Activated T-cell treated with anti-CD3 and anti-CD28 coated beads for 48 hours (primary cell): ENCODE data around the gene SVOP.

Experiments
- DNase-seq: peaks from one replicate; pipeline ENCODE4 v3.0.0-alpha.2; 2020; ENCODE audit warnings: low read depth

SVOP gene

GRCh38 chr12:108930756-108931155 lies 90.1 kb downstream of the SVOP start:
- DNase-seq = no peak

DNA sequence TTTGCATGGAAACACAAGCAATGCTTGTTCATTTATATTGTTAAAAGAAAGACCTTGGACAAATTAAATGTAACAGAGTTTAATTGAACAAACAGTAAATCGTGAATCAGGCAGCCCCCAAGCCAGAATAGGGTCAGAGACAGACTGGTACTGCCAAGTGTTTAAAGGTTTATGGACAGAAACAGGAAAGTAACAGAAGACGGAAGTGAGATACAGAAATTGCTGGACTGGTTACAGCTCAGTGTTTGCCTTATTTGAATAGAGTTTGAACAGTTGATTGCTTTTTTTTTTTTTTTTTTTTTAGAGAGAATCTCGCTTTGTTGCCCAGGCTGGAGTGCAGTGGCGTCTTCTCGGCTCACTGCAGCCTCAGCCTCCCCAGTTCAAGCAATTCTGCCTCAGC lies 90.7 kb downstream of the SVOP start:
- DNase-seq = no peak

DNA sequence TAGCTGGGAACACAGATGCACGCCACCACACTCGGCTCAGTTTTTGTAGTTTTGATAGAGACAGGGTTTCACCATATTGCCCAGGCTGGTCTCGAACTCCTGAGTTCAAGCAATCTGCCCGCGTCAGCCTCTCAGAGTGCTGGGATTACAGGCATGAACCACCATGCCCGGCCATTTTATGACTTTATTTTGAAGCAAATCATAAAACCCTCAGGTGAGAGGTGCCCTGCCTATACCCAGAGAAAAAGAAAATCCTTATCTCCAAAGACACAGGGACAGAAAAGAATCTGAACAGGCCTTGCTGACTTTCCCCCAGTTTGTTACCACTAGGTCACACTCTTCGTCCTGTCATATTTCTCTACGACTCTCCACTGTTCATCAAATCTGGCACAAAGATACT lies 92.2 kb downstream of the SVOP start:
- DNase-seq = no peak

DNA sequence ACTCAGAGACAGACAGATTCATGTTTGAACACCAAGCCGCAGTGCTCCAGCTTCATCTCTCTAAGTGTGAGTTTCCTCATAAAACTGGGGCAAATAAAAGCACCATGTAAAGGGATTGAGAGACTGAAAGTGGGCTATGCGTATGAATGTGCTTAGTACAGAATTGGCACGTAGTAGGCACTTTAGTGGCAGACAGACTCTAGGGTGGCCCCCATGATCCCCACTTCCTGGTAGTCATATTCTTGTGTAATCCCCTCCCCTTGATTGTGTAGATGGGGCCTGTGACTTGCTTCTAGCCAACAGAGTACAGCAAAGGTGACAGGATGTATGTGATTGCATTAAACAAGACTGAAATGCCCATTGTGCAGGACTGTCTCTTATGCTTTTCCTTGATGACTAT lies 98.0 kb downstream of the SVOP start:
- no peak for DNase-seq

- DNase-seq = no peak
Measured at GRCh38 chr12:108921946-108922345, 98.9 kb downstream of the SVOP start.

DNA sequence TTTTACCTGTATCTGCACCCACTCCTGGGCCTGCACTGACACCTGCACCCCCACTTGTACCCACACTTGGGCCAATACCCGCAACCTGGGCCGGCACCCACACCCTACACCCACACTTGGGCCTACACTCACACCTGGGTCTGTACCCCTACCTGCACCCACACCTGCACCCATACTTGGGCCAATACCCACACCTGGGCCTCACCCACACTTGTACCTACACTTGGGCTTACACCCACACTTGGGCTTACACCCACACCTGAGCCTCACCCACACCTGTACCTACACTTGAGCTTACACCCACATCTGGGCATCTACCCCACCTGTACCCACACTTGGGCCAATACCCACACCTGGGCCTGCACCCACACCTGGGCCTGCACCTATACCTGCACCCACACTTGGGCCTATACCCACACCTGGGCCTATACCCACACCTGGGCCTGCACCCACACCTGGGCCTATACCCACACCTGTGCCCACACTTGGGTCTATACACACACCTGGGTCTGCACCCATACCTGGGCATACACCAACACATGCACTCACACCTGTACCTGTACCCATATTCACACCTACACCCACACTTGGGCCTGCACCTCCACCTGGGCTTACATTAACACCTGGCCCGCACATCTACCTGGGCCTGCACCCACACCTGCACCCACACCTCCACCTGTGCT lies 101.8 kb downstream of the SVOP start:
- no peak for DNase-seq

DNA sequence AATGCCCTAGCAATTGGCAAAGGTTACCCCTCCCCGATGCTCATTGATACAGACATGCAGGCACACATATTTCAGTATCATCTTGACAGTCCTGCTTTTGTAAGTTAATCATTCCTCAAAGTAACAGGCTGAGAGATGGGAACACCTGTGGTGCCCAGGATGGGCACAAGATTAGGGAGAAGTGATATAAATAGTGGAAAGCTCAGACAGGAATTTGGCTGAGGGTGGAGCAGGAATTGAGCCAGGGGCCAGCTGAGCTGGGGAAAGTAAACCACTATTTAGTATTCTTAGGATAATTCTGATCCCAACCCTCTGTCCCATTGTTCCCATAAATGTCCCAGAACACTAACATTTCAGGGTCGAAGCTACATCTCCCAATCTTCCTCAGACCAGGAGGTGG lies 102.7 kb downstream of the SVOP start:
- DNase-seq = no peak

DNA sequence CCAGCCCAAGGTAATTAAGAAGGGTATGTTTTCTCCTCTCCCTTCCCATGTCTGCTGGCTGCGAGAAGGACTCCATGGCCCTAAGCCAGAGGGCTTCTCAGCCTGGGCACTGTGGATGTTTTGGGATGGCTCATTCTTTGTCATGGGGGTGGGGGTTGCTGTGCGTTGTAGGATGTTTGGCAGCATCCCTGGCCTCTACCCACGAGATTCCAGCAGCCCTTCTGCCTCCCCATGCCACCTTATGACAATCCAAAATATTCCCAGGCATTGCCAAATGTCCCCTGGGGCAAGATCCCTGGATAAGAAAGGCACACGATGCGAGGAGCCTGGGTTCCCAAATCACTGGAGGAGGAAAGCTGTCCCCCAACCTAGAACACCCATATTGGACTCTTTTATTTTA lies 104.5 kb downstream of the SVOP start:
- no peak for DNase-seq

- no peak for DNase-seq
Measured at GRCh38 chr12:108915632-108916133, 105.2 kb downstream of the SVOP start.

DNA sequence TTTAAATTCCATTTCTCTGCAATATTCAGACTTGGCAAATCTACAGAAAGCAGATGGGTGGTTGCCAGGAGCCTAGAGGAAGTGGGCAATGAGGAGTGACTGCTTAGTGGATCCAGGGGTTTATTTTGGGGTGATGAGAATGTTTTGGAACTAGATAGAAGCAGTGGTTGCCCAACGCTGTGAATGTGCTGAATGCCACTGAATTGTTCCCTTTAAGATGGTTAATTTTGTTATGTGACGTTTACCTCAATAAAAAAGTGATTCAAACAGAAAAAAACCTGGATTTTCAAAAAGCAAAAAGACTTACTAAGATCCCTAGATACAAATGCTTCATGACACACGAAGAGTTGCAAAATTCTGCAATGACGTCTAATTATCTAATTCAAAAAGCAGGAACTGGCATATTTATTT lies 106.7 kb downstream of the SVOP start:
- no peak for DNase-seq

DNA sequence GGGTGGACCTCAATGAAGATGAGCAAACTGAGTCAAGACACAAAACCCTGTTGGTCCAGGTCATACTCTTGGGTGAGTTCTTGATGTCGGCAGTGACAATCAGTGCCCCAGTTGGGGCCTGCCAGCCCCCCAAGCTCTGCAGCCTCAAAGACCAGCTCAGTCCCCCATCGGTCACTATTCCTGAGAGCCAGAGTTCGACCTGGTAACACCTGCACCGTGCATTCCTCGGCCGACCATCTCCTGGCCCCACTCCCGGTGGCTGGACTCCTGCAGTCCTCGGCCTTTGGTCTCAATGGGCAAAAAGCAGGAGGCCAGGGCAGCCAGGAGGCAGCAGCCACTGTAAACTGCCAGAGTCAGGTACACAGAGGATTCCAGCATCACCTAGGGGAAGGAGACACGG lies 108.5 kb downstream of the SVOP start:
- DNase-seq = no peak

GRCh38 chr12:108911915-108912314 lies 109.0 kb downstream of the SVOP start:
- DNase-seq = no peak

GRCh38 chr12:108910336-108910735 lies 110.5 kb downstream of the SVOP start:
- no peak for DNase-seq

DNA sequence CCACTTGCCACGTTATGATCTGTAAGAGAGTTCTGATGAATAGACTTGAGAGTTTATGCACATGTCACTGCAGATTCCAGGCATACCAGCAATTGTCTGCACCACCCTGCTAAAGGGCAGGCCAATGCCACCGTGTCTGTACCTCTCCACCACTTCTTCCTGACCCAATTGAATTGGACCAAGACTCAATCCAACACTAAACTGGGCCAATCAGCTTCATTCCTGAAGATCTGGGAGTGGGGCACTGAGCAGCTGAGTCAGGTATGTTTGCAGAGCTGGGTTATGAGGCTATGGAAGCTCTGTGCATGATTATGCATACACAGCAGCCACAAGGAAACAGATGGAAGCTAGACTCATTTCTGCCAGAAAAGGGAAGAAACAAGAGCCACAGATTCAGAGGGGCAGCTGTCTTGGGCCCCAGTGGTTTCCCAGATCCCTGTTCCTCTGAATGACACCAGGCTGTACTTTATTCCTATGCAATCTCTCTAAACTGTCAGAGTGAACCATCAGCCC lies 113.0 kb downstream of the SVOP start:
- DNase-seq = no peak

GRCh38 chr12:108906971-108907370 lies 113.9 kb downstream of the SVOP start:
- DNase-seq = no peak

GRCh38 chr12:108905725-108906124 lies 115.1 kb downstream of the SVOP start:
- DNase-seq = no peak

DNA sequence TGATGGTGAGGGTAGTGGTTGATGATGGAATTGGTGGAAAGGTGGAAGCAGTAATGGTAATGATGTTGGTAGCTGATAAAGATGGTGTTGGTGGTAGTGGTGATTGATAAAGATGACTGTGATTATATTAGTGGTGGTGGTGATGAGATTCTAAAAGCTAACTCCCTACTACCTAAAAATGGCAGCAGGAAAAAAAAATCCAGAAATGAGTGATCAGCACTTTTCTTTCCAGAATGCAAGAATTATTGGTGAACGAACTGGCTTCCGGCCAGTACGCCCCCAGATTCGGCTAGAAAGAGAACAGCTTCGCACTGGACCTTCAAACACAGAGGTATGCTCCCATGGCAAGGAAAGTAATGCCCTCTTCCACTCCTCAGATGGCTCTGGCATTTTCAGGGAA lies 121.7 kb downstream of the SVOP start:
- DNase-seq = no peak

DNA sequence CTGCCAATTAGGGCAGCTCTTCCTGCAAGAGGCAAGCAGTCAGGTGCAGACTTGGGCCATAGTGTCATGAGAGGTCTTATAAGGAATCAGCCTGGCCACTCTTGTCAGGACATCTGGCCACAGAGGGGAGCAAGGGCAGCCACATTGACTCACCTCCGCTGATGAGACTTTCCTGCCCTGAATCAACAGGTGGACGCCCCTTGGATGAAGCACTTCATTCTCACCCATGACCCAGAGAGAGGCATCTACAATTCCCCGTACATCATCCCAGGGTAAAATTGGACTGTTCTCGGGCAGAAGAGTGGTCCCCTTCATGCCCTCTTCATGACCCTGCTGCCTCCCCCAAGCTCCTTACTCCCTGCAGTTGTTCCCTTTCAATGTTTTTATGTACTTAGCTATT lies 124.1 kb downstream of the SVOP start:
- no peak for DNase-seq

DNA sequence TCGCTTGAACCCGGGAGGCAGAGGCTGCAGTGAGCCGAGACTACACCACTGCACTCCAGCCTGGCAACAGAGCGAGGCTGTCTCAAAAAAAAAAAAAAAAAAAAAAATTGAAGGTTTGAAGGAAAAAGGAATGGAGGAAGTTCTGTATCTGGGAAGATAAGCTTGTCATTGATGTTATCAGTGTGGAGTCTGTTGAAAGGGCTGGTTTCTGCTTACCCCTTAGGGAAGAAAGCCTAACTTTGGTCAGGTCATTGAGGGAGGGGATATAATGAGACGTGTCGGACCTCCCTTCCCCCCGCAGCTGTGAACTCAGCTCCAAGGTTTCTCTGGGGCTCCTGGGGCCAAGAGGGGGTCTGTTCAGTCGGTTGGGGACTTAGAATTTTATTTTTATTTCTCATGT lies 124.5 kb downstream of the SVOP start:
- DNase-seq = no peak

- DNase-seq = no peak
Measured at GRCh38 chr12:108895220-108895802, 125.6 kb downstream of the SVOP start.

- peak; percentile 3 for DNase-seq
Measured at GRCh38 chr12:108890208-108890607, 130.7 kb downstream of the SVOP start.

DNA sequence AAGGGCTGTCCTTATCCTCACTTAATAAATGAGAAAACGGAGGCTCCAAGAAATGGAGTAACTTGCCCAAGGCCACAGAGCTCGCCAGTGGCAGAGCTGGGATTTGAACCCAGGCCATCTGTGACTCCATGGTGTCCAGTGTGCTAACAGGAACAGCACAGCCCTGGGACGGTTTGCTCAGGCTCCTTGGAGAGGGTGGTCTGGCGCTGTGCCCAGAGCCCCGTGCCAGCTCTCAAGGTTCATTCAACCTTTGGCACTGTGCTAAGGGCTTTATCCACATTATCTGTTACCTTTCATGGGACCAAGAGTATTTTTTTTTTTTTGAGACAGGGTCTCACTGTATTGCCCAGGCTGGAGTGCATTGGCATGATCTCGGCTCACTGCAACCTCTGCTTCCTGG lies 132.8 kb downstream of the SVOP start:
- no peak for DNase-seq

- no peak for DNase-seq
Measured at GRCh38 chr12:108886873-108887629, 133.8 kb downstream of the SVOP start.
